WTC11 (cell line): ENCODE measurements around the gene SMIM29. TPM values are rescaled to one million over a fixed set of nuclear protein-coding genes. Genes with fewer than 3 reads are reported as not detected.
A peak's percentile ranks its signal among the peaks of the same experiment; 100 is the strongest.

ENCODE experiments used
- AFF4 ChIP-seq: sonication (generic); formaldehyde crosslinking; IDR thresholded peaks from 2 replicates; pipeline ENCODE4 v1.8.1; 2023; ENCODE audit warnings: mild to moderate bottlenecking, missing genetic modification reagents, borderline replicate concordance
- AR ChIP-seq: fragments of 250-450 bp; sonication (Bioruptor Pico); IDR thresholded peaks from 2 replicates; pipeline ENCODE4 v1.9.0; 2021; ENCODE audit warnings: mild to moderate bottlenecking
- ATF1 ChIP-seq: sonication (generic); formaldehyde crosslinking; IDR thresholded peaks from 2 replicates; pipeline ENCODE4 v1.8.1; 2023; ENCODE audit warnings: mild to moderate bottlenecking, moderate library complexity, missing genetic modification reagents
- E2F1 ChIP-seq: sonication (generic); formaldehyde crosslinking; IDR thresholded peaks from 2 replicates; pipeline ENCODE4 v1.8.0; 2022; ENCODE audit warnings: mild to moderate bottlenecking, missing genetic modification reagents
- GABPB1 ChIP-seq: sonication (generic); formaldehyde crosslinking; IDR thresholded peaks from 2 replicates; pipeline ENCODE4 v1.8.1; 2023; ENCODE audit warnings: mild to moderate bottlenecking, missing genetic modification reagents
- JUN ChIP-seq: sonication (generic); formaldehyde crosslinking; IDR thresholded peaks from 2 replicates; pipeline ENCODE4 v1.8.0; 2023; ENCODE audit warnings: mild to moderate bottlenecking, missing genetic modification reagents
- MYBL2 ChIP-seq: sonication (generic); formaldehyde crosslinking; IDR thresholded peaks from 2 replicates; pipeline ENCODE4 v1.8.1; 2023; ENCODE audit warnings: mild to moderate bottlenecking, moderate library complexity, missing genetic modification reagents
- NR3C1 ChIP-seq: sonication (generic); formaldehyde crosslinking; conservative IDR thresholded peaks from 2 replicates; pipeline ENCODE4 v1.8.1; 2023; ENCODE audit warnings: low read depth, mild to moderate bottlenecking, missing genetic modification reagents
- OVOL2 ChIP-seq: fragments of 250-450 bp; sonication (Bioruptor Pico); IDR thresholded peaks from 2 replicates; pipeline ENCODE4 v1.9.0; 2021; ENCODE audit warnings: mild to moderate bottlenecking, borderline replicate concordance
- PRRX2 ChIP-seq: fragments of 250-450 bp; sonication (Bioruptor Pico); IDR thresholded peaks from 2 replicates; pipeline ENCODE4 v1.8.0; 2021; ENCODE audit warnings: mild to moderate bottlenecking
- RORB ChIP-seq: fragments of 250-450 bp; sonication (Bioruptor Pico); IDR thresholded peaks from 2 replicates; pipeline ENCODE4 v1.9.0; 2021; ENCODE audit warnings: mild to moderate bottlenecking
- SMAD4 ChIP-seq: sonication (generic); formaldehyde crosslinking; IDR thresholded peaks from 2 replicates; pipeline ENCODE4 v1.8.0; 2022; ENCODE audit warnings: mild to moderate bottlenecking, missing genetic modification reagents
- SOX15 ChIP-seq: fragments of 250-450 bp; sonication (Bioruptor Pico); IDR thresholded peaks from 2 replicates; pipeline ENCODE4 v1.9.0; 2021; ENCODE audit warnings: mild to moderate bottlenecking
- SP1 ChIP-seq: sonication (generic); formaldehyde crosslinking; conservative IDR thresholded peaks from 2 replicates; pipeline ENCODE4 v1.8.1; 2022; ENCODE audit warnings: missing genetic modification reagents
- ZMAT4 ChIP-seq: fragments of 250-450 bp; sonication (Bioruptor Pico); IDR thresholded peaks from 2 replicates; pipeline ENCODE4 v1.9.0; 2021; ENCODE audit warnings: mild to moderate bottlenecking
- ZNF232 ChIP-seq: sonication (generic); formaldehyde crosslinking; IDR thresholded peaks from 2 replicates; pipeline ENCODE4 v1.8.0; 2022; ENCODE audit warnings: mild to moderate bottlenecking, missing genetic modification reagents
- ZNF416 ChIP-seq: fragments of 250-450 bp; sonication (Bioruptor Pico); IDR thresholded peaks from 2 replicates; pipeline ENCODE4 v1.9.0; 2021; ENCODE audit warnings: mild to moderate bottlenecking, inconsistent platforms
- ZSCAN18 ChIP-seq: fragments of 250-450 bp; sonication (Bioruptor Pico); IDR thresholded peaks from 2 replicates; pipeline ENCODE4 v2.1.2; 2022; ENCODE audit warnings: mild to moderate bottlenecking, moderate library complexity
- total RNA-seq: library from RNA; stranded (reverse); gene quantifications from 3 replicates; pipeline ENCODE4 v1.2.3, GENCODE V29; 2021
- TF ChIP-seq, protein P1 (sequence below): fragments of 250-450 bp; sonication (Bioruptor Pico); IDR thresholded peaks from 2 replicates; pipeline ENCODE4 v1.8.0; 2021; ENCODE audit warnings: mild to moderate bottlenecking
- TF ChIP-seq, protein P2 (sequence below): sonication (generic); formaldehyde crosslinking; IDR thresholded peaks from 2 replicates; pipeline ENCODE4 v1.8.1; 2022; ENCODE audit warnings: low read depth, missing genetic modification reagents, borderline replicate concordance
- TF ChIP-seq, protein P3 (sequence below): sonication (generic); formaldehyde crosslinking; IDR thresholded peaks from 2 replicates; pipeline ENCODE4 v1.8.1; 2023; ENCODE audit warnings: mild to moderate bottlenecking, missing genetic modification reagents
- TF ChIP-seq, protein P4 (sequence below): sonication (generic); formaldehyde crosslinking; conservative IDR thresholded peaks from 2 replicates; pipeline ENCODE4 v1.8.1; 2023; ENCODE audit warnings: mild to moderate bottlenecking, low read depth, missing genetic modification reagents, moderate library complexity

The SMIM29 gene
- total RNA-seq, 1 experiment from 2014 or later = 11.7 TPM

DNA sequence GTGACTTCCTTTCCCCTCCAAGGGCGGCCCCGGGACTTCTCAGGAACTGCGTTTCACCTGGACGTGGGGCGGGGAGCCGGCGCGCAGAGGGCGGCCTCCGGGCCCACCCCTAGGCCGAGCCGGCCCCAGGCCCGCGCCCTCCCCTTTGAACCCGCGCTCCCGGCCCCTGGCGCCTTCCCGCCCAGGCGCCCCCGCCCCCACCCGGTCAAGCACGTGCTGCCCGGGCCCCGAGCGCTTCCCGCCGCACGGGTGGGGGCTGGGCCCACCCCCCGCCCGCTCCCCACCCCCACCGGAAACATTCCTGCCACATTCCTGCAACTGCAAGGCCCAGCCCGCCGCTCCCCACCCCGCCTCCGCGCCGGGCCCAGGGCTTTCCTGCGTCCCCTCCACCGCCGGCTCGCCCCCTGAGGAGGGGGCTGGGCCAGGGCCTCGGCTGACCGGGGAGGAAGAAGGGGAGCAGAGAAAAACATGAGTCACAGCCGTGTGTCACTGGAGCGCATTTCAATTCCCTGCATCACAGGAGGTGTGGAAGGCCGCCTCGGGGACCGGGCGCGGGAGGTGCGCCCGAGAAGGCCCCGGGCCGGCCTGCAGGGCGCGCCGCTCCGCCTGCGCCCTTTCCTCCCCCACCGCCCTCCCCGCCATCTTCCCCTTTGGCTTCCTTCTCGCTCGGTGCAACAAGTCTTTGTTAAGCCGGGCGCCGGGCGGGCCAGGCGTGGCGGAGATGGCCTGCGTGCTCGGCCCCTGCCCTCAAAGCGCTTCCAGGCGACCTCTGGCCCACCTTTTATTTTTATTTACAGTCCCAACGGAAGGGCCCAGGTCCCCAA is 13.3 kb downstream of the SMIM29 start (continued):
- peak; percentile 57; the same call in 1 of the 2 replicates for TF ChIP-seq AFF4 (CRISPR knock-in tag)
- TF ChIP-seq, protein P1, sequence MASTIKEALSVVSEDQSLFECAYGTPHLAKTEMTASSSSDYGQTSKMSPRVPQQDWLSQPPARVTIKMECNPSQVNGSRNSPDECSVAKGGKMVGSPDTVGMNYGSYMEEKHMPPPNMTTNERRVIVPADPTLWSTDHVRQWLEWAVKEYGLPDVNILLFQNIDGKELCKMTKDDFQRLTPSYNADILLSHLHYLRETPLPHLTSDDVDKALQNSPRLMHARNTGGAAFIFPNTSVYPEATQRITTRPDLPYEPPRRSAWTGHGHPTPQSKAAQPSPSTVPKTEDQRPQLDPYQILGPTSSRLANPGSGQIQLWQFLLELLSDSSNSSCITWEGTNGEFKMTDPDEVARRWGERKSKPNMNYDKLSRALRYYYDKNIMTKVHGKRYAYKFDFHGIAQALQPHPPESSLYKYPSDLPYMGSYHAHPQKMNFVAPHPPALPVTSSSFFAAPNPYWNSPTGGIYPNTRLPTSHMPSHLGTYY (CRISPR knock-in tag) = peak; percentile 89
- no peak for TF ChIP-seq ZNF232
- 0 out of 2 replicates have a peak, but pooled peaks have one; percentile 43 for TF ChIP-seq JUN (CRISPR knock-in tag)
- no peak for TF ChIP-seq ATF1
- peak; percentile 72 for TF ChIP-seq ZNF416 (CRISPR knock-in tag)
- no peak for TF ChIP-seq ZSCAN18 (CRISPR knock-in tag)
- TF ChIP-seq E2F1 (CRISPR knock-in tag) = no peak; the same call in 1 of the 2 replicates
- TF ChIP-seq SMAD4 = no peak
- TF ChIP-seq SOX15 (CRISPR knock-in tag) = no peak
- TF ChIP-seq, protein P2, sequence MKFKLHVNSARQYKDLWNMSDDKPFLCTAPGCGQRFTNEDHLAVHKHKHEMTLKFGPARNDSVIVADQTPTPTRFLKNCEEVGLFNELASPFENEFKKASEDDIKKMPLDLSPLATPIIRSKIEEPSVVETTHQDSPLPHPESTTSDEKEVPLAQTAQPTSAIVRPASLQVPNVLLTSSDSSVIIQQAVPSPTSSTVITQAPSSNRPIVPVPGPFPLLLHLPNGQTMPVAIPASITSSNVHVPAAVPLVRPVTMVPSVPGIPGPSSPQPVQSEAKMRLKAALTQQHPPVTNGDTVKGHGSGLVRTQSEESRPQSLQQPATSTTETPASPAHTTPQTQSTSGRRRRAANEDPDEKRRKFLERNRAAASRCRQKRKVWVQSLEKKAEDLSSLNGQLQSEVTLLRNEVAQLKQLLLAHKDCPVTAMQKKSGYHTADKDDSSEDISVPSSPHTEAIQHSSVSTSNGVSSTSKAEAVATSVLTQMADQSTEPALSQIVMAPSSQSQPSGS (CRISPR knock-in tag) = no peak
- TF ChIP-seq PRRX2 (CRISPR knock-in tag) = peak; percentile 90
- TF ChIP-seq, protein P3, sequence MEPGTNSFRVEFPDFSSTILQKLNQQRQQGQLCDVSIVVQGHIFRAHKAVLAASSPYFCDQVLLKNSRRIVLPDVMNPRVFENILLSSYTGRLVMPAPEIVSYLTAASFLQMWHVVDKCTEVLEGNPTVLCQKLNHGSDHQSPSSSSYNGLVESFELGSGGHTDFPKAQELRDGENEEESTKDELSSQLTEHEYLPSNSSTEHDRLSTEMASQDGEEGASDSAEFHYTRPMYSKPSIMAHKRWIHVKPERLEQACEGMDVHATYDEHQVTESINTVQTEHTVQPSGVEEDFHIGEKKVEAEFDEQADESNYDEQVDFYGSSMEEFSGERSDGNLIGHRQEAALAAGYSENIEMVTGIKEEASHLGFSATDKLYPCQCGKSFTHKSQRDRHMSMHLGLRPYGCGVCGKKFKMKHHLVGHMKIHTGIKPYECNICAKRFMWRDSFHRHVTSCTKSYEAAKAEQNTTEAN (CRISPR knock-in tag) = 0 out of 2 replicates have a peak, but pooled peaks have one; percentile 63
- no peak for TF ChIP-seq GABPB1
- no peak for TF ChIP-seq OVOL2 (CRISPR knock-in tag)
- TF ChIP-seq RORB (CRISPR knock-in tag) = no peak
- TF ChIP-seq MYBL2 (CRISPR knock-in tag) = 0 out of 2 replicates have a peak, but pooled peaks have one; percentile 69
- peak; percentile 47 for TF ChIP-seq SP1 (CRISPR knock-in tag)
- TF ChIP-seq, protein P4, sequence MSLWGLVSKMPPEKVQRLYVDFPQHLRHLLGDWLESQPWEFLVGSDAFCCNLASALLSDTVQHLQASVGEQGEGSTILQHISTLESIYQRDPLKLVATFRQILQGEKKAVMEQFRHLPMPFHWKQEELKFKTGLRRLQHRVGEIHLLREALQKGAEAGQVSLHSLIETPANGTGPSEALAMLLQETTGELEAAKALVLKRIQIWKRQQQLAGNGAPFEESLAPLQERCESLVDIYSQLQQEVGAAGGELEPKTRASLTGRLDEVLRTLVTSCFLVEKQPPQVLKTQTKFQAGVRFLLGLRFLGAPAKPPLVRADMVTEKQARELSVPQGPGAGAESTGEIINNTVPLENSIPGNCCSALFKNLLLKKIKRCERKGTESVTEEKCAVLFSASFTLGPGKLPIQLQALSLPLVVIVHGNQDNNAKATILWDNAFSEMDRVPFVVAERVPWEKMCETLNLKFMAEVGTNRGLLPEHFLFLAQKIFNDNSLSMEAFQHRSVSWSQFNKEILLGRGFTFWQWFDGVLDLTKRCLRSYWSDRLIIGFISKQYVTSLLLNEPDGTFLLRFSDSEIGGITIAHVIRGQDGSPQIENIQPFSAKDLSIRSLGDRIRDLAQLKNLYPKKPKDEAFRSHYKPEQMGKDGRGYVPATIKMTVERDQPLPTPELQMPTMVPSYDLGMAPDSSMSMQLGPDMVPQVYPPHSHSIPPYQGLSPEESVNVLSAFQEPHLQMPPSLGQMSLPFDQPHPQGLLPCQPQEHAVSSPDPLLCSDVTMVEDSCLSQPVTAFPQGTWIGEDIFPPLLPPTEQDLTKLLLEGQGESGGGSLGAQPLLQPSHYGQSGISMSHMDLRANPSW (CRISPR knock-in tag) = no peak
- no peak for TF ChIP-seq ZMAT4 (CRISPR knock-in tag)
- TF ChIP-seq NR3C1 = no peak
- no peak for TF ChIP-seq AR (CRISPR knock-in tag)
